GM13976 (cell line): Measurements from ENCODE around the gene REL.

Experiments used
- DNase-seq: peaks from one replicate; pipeline ENCODE4 v3.0.0; 2012; ENCODE audit warnings: low spot score
- in situ Hi-C: fragments of 300-500 bp; cut with MboI; formaldehyde crosslinking; loops from one replicate; pipeline ENCODE4 v1.12.0; 2022; ENCODE audit warnings: low sequenced_read_pairs, mixed read lengths, inconsistent platforms; ENCODE audit not compliant: unreplicated experiment
- TF ChIP-seq, protein P1 (sequence below): IDR thresholded peaks from 2 replicates; pipeline ENCODE4 v1.5.1; 2012; ENCODE audit warnings: borderline replicate concordance, mild to moderate bottlenecking; ENCODE audit not compliant: insufficient read depth; ENCODE audit errors: extremely low read depth, missing control alignments, control extremely low read depth

The REL gene

DNA sequence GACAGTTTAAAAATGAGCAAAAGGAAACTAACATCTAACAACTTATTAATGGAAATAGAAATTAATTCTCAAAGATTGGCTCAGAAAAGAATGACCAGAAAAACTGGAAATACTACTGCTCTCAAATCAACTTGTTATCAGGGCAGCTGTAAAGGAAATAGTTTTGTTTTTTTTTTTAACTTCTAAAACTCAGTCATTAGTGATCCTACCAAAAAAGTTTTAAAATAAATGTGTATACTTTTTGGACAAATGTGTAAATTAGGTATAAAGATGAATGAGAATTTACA is 84.1 kb downstream of the REL start:
- in situ Hi-C loops, result no loop called here
- TF ChIP-seq, protein P1, sequence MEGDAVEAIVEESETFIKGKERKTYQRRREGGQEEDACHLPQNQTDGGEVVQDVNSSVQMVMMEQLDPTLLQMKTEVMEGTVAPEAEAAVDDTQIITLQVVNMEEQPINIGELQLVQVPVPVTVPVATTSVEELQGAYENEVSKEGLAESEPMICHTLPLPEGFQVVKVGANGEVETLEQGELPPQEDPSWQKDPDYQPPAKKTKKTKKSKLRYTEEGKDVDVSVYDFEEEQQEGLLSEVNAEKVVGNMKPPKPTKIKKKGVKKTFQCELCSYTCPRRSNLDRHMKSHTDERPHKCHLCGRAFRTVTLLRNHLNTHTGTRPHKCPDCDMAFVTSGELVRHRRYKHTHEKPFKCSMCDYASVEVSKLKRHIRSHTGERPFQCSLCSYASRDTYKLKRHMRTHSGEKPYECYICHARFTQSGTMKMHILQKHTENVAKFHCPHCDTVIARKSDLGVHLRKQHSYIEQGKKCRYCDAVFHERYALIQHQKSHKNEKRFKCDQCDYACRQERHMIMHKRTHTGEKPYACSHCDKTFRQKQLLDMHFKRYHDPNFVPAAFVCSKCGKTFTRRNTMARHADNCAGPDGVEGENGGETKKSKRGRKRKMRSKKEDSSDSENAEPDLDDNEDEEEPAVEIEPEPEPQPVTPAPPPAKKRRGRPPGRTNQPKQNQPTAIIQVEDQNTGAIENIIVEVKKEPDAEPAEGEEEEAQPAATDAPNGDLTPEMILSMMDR, result no peak

DNA sequence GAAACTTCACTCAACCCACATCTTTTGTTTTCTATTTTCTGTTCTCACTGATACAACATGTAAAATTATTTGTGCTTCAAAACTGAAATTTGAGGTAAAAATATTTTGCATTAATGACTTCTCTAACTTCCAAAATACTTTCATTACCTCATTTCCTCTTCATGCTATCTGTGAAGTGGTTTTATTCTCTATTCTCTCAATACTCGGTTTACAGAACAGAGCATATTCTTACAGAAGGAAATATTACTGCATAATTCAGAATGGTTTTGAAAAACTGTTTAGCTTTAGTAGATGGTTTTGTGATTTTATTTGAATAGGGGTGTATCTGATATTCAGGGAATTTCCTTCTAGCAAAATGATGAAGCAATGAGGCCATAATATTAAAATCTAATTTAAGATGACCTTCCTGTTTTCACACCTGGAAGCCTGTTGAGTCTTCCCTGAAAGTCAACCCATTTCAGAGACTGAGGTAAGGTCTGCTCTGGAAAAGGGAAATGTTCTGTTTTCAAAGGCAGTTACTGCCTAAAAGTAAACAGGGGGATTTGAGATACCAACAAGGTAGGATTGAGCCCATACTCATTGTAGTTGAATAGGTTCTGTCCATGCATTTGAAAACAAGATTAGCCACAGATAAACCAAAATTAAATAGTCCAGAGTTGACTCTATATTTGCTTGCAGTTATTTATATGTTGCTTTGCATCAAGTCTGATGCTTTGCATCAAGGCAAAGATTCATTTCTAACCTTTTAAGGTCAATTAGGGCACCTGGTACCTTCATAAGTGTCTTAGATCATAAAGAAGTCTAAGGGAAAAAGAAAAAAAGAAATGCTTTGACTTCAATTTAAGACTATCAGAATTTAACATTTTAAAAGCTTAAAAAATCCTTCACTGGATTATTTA is 85.4 kb downstream of the REL start:
- TF ChIP-seq, protein P1, result no peak
- peak; percentile 28 for DNase-seq
- in situ Hi-C loops, result no loop called here

More for the DNA sequence above, 84.1 kb downstream of the REL start:
- DNase-seq, result no peak

DNA sequence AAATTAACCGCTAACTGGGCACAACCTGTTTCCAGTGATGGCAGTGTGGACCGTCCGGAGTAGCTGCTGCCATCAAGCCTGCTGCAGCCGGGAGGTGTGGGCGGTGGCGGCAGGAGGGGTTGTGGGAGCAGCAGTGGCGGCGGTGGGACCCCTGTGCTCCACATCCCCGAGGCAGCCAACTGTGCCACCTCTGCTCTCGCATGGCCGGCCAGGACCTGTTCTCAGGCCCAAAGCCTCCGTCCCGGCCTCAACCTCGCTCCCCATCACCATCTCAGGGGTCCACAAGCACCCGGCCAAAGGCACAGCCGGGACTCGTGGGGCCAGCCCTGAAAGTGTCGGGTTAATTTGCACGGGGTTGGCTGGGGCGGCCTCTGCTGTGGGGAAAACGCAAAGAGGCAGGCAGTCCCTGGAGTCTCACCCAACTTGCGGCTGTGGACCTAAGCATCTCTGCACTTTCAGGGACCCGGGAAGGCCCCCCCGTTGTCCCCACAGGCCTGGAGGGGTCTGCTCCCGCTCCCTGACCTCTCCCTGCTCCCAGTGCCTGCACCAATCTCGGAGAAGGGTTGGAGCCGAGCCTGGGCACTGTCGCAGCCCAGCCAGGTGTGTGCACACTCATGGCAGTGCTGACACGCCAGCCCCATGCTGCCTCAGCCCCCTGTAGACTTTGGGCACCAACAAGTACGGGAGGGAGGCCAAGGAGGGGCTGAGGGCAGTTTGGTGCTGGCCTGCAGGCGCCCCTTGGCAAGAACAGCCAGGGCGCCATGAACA is 91.7 kb downstream of the REL start:
- in situ Hi-C loops, result no loop called here
- DNase-seq, result no peak
- TF ChIP-seq, protein P1, result no peak

DNA sequence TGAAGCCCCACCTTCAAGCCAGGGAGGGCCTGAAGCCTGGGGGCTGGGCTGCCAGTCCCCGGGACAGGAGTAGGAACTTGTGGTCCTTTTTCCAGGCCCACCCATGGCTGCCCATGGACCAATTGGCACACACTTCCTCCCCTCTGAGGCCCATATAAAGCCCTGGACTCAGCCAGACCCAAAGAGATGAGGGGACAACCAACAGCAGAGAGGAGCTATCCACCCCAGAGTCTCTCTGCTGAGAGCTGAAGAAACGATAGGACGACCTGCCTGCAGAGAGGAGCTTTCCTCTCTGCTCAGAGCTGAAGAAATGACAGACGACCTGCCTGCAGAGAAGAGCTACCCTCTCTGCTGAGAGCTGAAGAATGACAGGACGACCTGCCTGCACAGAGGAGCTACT is 92.3 kb downstream of the REL start:
- in situ Hi-C loops, result no loop called here
- no peak for DNase-seq

DNA sequence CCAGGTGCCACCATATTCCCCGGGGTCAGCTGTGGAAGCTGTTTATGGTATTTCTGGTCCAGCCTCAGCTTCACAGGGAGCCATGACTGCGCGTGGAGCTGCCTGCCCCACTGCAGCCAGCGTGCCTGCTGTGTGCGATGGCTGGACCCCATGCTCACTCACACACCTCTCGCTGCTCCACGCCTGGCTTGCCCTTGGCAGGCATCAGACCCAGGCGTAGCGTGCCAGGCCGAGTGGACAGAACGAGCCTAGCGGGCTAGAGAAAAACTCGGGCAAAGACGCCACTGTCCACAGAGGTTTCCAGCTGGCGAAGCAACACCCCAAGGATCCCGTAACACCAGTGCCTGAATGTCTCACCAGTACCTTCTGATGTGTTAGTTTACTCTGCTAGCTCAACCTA is 93.3 kb downstream of the REL start:
- in situ Hi-C loops, result no loop called here
- no peak for DNase-seq
- TF ChIP-seq, protein P1, result no peak

More for the DNA sequence above, 92.3 kb downstream of the REL start:
- TF ChIP-seq, protein P1, result no peak
